ENCODE results near the gene IQCK. TPM values are rescaled to one million over a fixed set of nuclear protein-coding genes. Genes with fewer than 3 reads are reported as not detected.

Gene IQCK
- total RNA-seq, 1 donor from 2014 or later = 5.8 TPM

DNA sequence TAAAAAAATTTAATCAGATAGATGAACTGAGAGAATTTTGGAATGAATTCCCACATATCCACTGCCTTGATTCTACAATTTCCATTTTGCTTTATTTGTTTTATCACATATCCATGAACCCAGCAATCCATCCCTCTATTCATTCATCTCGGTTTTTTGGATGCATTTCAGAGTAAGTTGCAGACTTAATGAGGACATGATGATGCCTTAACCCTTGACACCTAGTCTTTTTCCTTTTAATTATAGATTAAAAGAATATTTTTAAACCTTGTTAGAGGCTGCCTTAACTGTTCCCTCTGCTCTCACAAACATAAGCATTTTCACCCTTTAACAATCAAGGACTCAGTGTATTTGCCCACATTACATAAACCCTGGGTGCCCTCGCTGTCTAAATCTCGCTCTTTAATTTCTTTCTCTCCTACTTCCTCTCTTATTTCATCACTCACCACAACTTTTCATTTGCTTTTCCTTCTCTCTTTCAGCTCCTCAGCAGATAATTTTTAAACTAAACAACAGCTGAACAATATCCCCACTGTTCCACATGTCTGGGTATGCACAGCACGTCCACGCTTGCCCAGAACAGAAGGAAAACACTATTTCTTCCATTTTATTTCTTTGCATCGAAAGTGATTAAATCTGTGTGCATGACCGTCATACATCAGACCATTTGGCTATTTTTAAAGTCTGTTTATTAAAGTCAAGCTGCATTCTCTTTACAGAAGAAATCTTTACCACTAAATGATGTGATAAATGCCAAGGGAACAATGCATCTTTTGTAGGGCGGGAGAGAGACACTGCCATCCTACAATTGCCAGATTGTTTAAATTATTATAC is 39.9 kb downstream of the IQCK start:
- no peaks in the 10 kb centered on the region for H3K27me3 Mint-ChIP-seq (ENCODE audit: unreplicated experiment)
- H3K4me1 Mint-ChIP-seq (ENCODE audit: unreplicated experiment) = peaks cover 5% of the 10 kb centered on the region
- TF ChIP-seq, protein P1, sequence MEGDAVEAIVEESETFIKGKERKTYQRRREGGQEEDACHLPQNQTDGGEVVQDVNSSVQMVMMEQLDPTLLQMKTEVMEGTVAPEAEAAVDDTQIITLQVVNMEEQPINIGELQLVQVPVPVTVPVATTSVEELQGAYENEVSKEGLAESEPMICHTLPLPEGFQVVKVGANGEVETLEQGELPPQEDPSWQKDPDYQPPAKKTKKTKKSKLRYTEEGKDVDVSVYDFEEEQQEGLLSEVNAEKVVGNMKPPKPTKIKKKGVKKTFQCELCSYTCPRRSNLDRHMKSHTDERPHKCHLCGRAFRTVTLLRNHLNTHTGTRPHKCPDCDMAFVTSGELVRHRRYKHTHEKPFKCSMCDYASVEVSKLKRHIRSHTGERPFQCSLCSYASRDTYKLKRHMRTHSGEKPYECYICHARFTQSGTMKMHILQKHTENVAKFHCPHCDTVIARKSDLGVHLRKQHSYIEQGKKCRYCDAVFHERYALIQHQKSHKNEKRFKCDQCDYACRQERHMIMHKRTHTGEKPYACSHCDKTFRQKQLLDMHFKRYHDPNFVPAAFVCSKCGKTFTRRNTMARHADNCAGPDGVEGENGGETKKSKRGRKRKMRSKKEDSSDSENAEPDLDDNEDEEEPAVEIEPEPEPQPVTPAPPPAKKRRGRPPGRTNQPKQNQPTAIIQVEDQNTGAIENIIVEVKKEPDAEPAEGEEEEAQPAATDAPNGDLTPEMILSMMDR (IDR thresholded peaks at IDR 0.05) = no peak
- no peak overlapping the region for H3K4me3 Mint-ChIP-seq (ENCODE audit: unreplicated experiment)
- DNase-seq (ENCODE audit: extremely low spot score, unreplicated experiment) = no peak
- H3K36me3 Mint-ChIP-seq (ENCODE audit: unreplicated experiment) = no peaks in the 10 kb centered on the region
- no peaks in the 10 kb centered on the region for H3K9me3 Mint-ChIP-seq (ENCODE audit: unreplicated experiment)
- H3K27ac Mint-ChIP-seq (ENCODE audit: unreplicated experiment) = no peak overlapping the region

DNA sequence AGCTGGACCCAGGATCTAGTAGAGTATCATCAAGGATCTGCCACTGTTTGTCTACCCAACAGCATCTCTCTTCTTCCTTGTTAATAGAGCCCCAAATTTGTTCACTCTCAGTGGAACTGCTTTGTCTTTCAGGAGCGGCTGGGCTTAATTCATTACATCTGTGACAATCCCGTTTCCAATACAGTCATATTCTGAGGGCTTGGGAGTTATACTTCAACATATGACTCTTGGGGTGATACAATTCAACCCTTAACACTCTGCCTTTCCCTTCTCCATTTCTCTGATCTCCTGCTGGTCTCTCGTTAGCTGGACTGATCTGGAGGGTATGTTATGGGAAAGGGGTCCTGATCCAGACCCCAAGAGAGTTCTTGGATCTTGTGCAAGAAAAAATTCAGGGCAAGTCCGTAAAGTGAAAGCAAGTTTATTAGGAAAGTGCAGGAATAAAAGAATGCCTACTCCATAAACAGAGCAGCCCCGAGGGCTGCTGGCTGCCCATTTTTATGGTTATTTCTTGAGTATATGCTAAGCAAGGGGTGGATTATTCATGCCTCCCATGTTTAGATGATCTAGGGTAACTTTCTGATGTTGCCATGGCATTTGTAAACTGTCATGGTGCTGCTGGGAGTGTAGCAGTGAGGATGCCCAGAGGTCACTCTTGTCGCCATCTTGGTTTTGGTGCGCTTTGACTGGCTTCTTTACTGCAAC is 42.4 kb downstream of the IQCK start:
- peaks cover 5% of the 10 kb centered on the region for H3K4me1 Mint-ChIP-seq (ENCODE audit: unreplicated experiment)
- H3K9me3 Mint-ChIP-seq (ENCODE audit: unreplicated experiment) = no peaks in the 10 kb centered on the region
- H3K27ac Mint-ChIP-seq (ENCODE audit: unreplicated experiment) = no peak overlapping the region
- no peaks in the 10 kb centered on the region for H3K27me3 Mint-ChIP-seq (ENCODE audit: unreplicated experiment)
- H3K4me3 Mint-ChIP-seq (ENCODE audit: unreplicated experiment) = no peak overlapping the region
- H3K36me3 Mint-ChIP-seq (ENCODE audit: unreplicated experiment) = no peaks in the 10 kb centered on the region
- TF ChIP-seq, protein P1 (IDR thresholded peaks at IDR 0.05) = no peak
- no peak for DNase-seq (ENCODE audit: extremely low spot score, unreplicated experiment)

DNA sequence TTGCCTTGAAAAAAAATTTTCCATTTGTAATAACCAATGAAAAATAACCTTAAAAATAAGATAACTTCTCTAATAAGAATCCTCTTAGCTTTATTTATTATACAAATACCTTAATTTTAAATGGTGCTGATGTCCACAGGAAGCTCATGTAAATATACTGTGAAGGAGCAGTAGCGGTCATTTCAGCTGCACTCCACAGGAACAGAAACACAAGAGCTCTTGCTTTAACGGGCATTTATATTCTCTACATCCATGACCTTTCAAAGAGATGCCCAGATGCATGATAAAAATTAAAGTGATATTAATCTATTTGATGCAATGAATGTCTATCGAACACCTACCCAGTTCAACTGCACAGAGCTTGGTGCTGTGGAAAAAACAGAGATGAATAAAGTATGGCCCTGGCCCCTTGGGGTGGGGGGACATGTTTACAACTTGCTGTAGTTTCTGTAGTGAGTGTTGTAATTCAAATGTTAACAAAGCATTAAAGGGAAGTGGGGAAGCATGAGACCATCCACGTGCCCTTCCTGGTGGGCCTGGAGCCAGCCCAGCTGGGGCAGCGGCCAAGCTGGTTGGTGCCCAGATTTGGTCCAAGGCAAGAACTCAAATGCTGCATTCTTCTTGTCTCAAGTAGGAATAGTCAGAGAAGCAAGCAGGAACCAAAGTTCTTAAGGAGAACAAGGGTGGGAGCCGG is 47.9 kb downstream of the IQCK start:
- Mint-ChIP-seq H3K27ac (ENCODE audit: unreplicated experiment) (no peak overlapping the region), H3K36me3 (ENCODE audit: unreplicated experiment) (peaks cover 2% of the 10 kb centered on the region), H3K27me3 (ENCODE audit: unreplicated experiment) (no peaks in the 10 kb centered on the region), H3K4me3 (ENCODE audit: unreplicated experiment) (no peak overlapping the region), H3K4me1 (ENCODE audit: unreplicated experiment) (no peaks in the 10 kb centered on the region), H3K9me3 (ENCODE audit: unreplicated experiment) (peaks cover 11% of the 10 kb centered on the region)
- TF ChIP-seq, protein P1 (IDR thresholded peaks at IDR 0.05) = no peak
- DNase-seq (ENCODE audit: extremely low spot score, unreplicated experiment) = no peak

DNA sequence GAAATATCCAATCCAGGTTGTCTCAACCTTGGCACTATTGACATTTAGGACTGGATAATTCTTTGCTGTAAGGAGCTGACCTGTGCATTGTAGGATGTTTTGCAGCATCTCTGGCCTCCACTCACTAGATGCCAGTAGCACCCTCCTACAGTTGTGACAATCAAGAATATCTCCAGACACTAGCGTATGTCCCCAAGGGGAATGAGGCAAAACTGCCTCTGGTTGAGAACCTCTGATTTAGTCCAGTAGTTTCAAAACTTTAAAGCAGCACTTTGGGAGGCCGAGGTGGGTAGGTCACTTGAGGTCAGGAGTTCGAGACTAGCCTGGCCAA is 48.4 kb downstream of the IQCK start:
- no peak for DNase-seq (ENCODE audit: extremely low spot score, unreplicated experiment)
- Mint-ChIP-seq H3K9me3 (ENCODE audit: unreplicated experiment) (peaks cover 11% of the 10 kb centered on the region), H3K36me3 (ENCODE audit: unreplicated experiment) (peaks cover 2% of the 10 kb centered on the region), H3K27ac (ENCODE audit: unreplicated experiment) (no peak overlapping the region), H3K27me3 (ENCODE audit: unreplicated experiment) (no peaks in the 10 kb centered on the region), H3K4me1 (ENCODE audit: unreplicated experiment) (no peaks in the 10 kb centered on the region), H3K4me3 (ENCODE audit: unreplicated experiment) (no peak overlapping the region)
- TF ChIP-seq, protein P1 (IDR thresholded peaks at IDR 0.05) = no peak

DNA sequence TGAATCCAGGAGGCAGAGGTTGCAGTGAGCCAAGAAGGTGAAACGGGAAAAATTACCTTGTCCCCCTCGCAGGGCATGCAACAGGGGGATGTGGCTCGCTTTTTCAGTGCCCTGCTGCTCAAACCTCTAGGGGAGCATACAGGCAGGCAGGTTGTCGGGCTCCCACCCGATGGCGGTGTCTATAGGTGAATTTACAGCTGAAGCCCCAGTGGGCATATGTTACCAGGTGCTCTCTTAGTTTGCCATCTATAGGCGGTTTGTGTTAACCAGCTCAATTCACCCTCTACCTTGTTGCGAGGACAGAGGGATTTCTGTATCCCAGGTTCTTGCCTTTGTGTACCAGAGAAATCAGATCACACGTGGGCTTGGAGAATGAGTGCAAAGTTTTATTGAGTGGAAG is 48.9 kb downstream of the IQCK start:
- H3K27ac Mint-ChIP-seq (ENCODE audit: unreplicated experiment) = no peak overlapping the region
- peaks cover 11% of the 10 kb centered on the region for H3K9me3 Mint-ChIP-seq (ENCODE audit: unreplicated experiment)
- TF ChIP-seq, protein P1 (IDR thresholded peaks at IDR 0.05) = no peak
- H3K27me3 Mint-ChIP-seq (ENCODE audit: unreplicated experiment) = no peaks in the 10 kb centered on the region
- no peaks in the 10 kb centered on the region for H3K4me1 Mint-ChIP-seq (ENCODE audit: unreplicated experiment)
- no peak for DNase-seq (ENCODE audit: extremely low spot score, unreplicated experiment)
- H3K36me3 Mint-ChIP-seq (ENCODE audit: unreplicated experiment) = peaks cover 2% of the 10 kb centered on the region
- no peak overlapping the region for H3K4me3 Mint-ChIP-seq (ENCODE audit: unreplicated experiment)
